Measurements from ENCODE around the gene SH2B3. TPM values are rescaled to one million over a fixed set of nuclear protein-coding genes. Genes with fewer than 3 reads are reported as not detected.

SH2B3 gene
- polyA plus RNA-seq, 1 donor: 17.8 TPM

GRCh38 chr12:111427417-111428074 lies 21.8 kb downstream of the SH2B3 start:
- DNase-seq: no peak

GRCh38 chr12:111428081-111428727 lies 22.5 kb downstream of the SH2B3 start:
- DNase-seq: no peak

- no peak for DNase-seq
Observed at GRCh38 chr12:111428728-111429175, 23.0 kb downstream of the SH2B3 start.

GRCh38 chr12:111429828-111430432 lies 24.2 kb downstream of the SH2B3 start:
- DNase-seq: no peak

GRCh38 chr12:111430433-111431353 lies 25.0 kb downstream of the SH2B3 start:
- no peak for DNase-seq

GRCh38 chr12:111431772-111432171 lies 26.0 kb downstream of the SH2B3 start:
- DNase-seq: no peak

GRCh38 chr12:111434049-111434448 lies 28.3 kb downstream of the SH2B3 start:
- no peak for DNase-seq

GRCh38 chr12:111434680-111435338 lies 29.1 kb downstream of the SH2B3 start:
- DNase-seq: peak; percentile 38

- no peak for DNase-seq
Observed at GRCh38 chr12:111435661-111436201, 30.0 kb downstream of the SH2B3 start.

GRCh38 chr12:111436266-111436665 lies 30.5 kb downstream of the SH2B3 start:
- DNase-seq: no peak

- DNase-seq: no peak
Observed at GRCh38 chr12:111436811-111437210, 31.1 kb downstream of the SH2B3 start.

- no peak for DNase-seq
Observed at GRCh38 chr12:111437816-111438454, 32.2 kb downstream of the SH2B3 start.

- no peak for DNase-seq
Observed at GRCh38 chr12:111438481-111438880, 32.8 kb downstream of the SH2B3 start.

- DNase-seq: no peak
Observed at GRCh38 chr12:111439657-111440151, 34.0 kb downstream of the SH2B3 start.

- no peak for DNase-seq
Observed at GRCh38 chr12:111440152-111440551, 34.4 kb downstream of the SH2B3 start.

- DNase-seq: no peak
Observed at GRCh38 chr12:111440631-111441030, 34.9 kb downstream of the SH2B3 start.

- DNase-seq: no peak
Observed at GRCh38 chr12:111441107-111441928, 35.6 kb downstream of the SH2B3 start.

- no peak for DNase-seq
Observed at GRCh38 chr12:111442301-111443045, 36.8 kb downstream of the SH2B3 start.

GRCh38 chr12:111443086-111443485 lies 37.4 kb downstream of the SH2B3 start:
- DNase-seq: no peak
